ENCODE measurements around the gene RAB25.

RAB25 gene

GRCh38 chr1:156054500-156055280 lies 6.3 kb upstream of the RAB25 start, which contains the start of gene LAMTOR2:
Gene LAMTOR2 (plus strand): TSS chr1:156054782. CDS start chr1:156054890, 108 bp downstream.
- Histone ChIP-seq H3F3A (ENCODE audit: insufficient read depth) (peaks cover 10% of the 10 kb centered on the region), H4K20me1 (ENCODE audit: low read depth, low read length) (no peaks in the 10 kb centered on the region), H3K4me3 (ENCODE audit: insufficient read depth, low read length, poor library complexity, severe bottlenecking) (peak within 1 kb of the TSS; percentile 84), H3K9me3 (ENCODE audit: insufficient read depth, low read length) (no peaks in the 10 kb centered on the region), H3K9me2 (replicated peaks; ENCODE audit: insufficient read depth, low read length) (no peaks in the 10 kb centered on the region), H2AFZ (ENCODE audit: low read depth, low read length, severe bottlenecking) (peak within 1 kb of the TSS; percentile 81), H3K79me2 (ENCODE audit: insufficient read depth, low read length) (peaks cover 13% of the 10 kb centered on the region), H3K27me3 (ENCODE audit: low read length) (no peaks in the 10 kb centered on the region), H3K36me3 (ENCODE audit: low read length) (no peaks in the 10 kb centered on the region), H3K9ac (ENCODE audit: low read length) (peak within 1 kb of the TSS; percentile 91), H3K4me2 (ENCODE audit: low read depth, low read length, poor library complexity, severe bottlenecking) (peak within 1 kb of the TSS; percentile 98), H3K27ac (ENCODE audit: low read depth, low read length) (peak within 1 kb of the TSS; percentile 88)
- TF ChIP-seq EZH2phosphoT487 (conservative IDR thresholded peaks at IDR 0.05; ENCODE audit: low read length) (no peak), CTCF (IDR thresholded peaks at IDR 0.05; ENCODE audit: insufficient read depth, low read length, poor library complexity, severe bottlenecking) (no peak)

DNA sequence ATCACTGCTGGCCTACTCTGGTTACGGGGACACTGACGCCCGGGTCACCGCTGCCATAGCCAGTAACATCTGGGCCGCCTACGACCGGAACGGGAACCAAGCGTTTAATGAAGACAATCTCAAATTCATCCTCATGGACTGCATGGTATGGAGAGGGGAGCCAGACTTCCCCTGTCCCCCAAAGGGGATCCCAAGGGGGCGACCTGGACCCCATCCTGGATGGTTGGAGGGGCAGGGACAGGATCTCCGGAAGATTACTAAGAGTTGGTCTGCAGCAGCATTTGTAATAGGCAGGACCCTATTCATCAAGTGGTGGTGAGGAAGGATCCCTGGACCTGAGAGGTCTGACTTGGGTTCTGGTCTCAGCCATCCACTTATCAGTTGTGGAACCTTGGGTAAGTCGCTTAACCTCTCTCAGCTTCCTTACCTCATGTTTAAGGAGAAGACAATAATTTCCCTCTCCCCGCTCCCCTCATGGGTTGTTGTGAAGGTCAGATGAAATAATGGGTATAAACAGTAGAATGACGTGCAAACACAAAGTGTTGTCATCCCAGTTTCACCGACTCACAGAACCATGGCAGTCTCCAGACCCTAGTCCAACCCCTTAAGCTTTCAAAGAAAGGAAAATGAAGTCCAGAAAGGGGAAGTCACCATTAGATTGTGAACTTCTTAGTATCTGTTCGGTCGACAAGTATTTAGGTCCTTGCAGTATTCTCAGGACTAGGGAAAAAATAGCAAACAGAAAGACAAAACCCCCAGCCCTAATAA lies 5.5 kb upstream of the RAB25 start:
- Histone ChIP-seq H3K9me3 (ENCODE audit: insufficient read depth, low read length) (no peaks in the 10 kb centered on the region), H3K27ac (ENCODE audit: low read depth, low read length) (no peak overlapping the region), H3K4me2 (ENCODE audit: low read depth, low read length, poor library complexity, severe bottlenecking) (peak overlapping the region; percentile 98), H3K4me3 (ENCODE audit: insufficient read depth, low read length, poor library complexity, severe bottlenecking) (peak overlapping the region; percentile 84), H3K9me2 (replicated peaks; ENCODE audit: insufficient read depth, low read length) (no peaks in the 10 kb centered on the region), H3K9ac (ENCODE audit: low read length) (peak overlapping the region; percentile 91), H2AFZ (ENCODE audit: low read depth, low read length, severe bottlenecking) (peak overlapping the region; percentile 81), H3K27me3 (ENCODE audit: low read length) (no peaks in the 10 kb centered on the region), H3K36me3 (ENCODE audit: low read length) (no peaks in the 10 kb centered on the region), H4K20me1 (ENCODE audit: low read depth, low read length) (no peaks in the 10 kb centered on the region), H3F3A (ENCODE audit: insufficient read depth) (peaks cover 10% of the 10 kb centered on the region), H3K79me2 (ENCODE audit: insufficient read depth, low read length) (peaks cover 13% of the 10 kb centered on the region)
- TF ChIP-seq EZH2phosphoT487 (conservative IDR thresholded peaks at IDR 0.05; ENCODE audit: low read length) (no peak), CTCF (IDR thresholded peaks at IDR 0.05; ENCODE audit: insufficient read depth, low read length, poor library complexity, severe bottlenecking) (no peak)

DNA sequence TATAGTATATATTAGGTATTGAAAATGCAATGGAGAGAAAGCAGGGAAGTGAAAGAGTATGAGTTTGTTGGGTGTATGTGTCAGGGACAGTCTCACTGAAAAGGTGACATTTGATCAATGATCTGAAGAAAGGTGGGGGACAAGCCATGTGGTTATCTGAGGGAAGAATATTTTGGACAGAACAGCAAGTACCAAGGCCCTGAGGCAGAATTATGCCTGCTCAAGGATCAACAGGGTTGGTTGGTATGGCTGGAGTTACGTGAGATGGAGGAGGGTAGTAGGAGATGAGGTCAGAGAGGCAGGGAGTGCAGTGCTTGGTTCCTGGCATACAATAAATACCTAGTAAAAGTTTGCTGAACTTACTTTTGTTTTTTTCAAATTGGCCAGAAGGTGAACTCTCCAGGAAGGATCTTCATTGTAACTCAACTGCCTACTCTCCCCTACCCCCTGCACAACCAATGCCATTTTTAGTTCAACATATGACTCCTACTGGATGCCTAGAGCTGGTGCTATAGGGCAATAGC lies 4.6 kb upstream of the RAB25 start:
- no peaks in the 10 kb centered on the region for H4K20me1 ChIP-seq (ENCODE audit: low read depth, low read length)
- no peaks in the 10 kb centered on the region for H3K36me3 ChIP-seq (ENCODE audit: low read length)
- TF ChIP-seq CTCF (IDR thresholded peaks at IDR 0.05; ENCODE audit: insufficient read depth, low read length, poor library complexity, severe bottlenecking) (no peak), EZH2phosphoT487 (conservative IDR thresholded peaks at IDR 0.05; ENCODE audit: low read length) (no peak)
- peaks cover 13% of the 10 kb centered on the region for H3K79me2 ChIP-seq (ENCODE audit: insufficient read depth, low read length)
- no peak overlapping the region for H3K27ac ChIP-seq (ENCODE audit: low read depth, low read length)
- no peak overlapping the region for H3K4me2 ChIP-seq (ENCODE audit: low read depth, low read length, poor library complexity, severe bottlenecking)
- no peak overlapping the region for H2AFZ ChIP-seq (ENCODE audit: low read depth, low read length, severe bottlenecking)
- no peaks in the 10 kb centered on the region for H3K9me3 ChIP-seq (ENCODE audit: insufficient read depth, low read length)
- peaks cover 10% of the 10 kb centered on the region for H3F3A ChIP-seq (ENCODE audit: insufficient read depth)
- no peaks in the 10 kb centered on the region for H3K9me2 ChIP-seq (replicated peaks; ENCODE audit: insufficient read depth, low read length)
- no peak overlapping the region for H3K9ac ChIP-seq (ENCODE audit: low read length)
- no peaks in the 10 kb centered on the region for H3K27me3 ChIP-seq (ENCODE audit: low read length)
- no peak overlapping the region for H3K4me3 ChIP-seq (ENCODE audit: insufficient read depth, low read length, poor library complexity, severe bottlenecking)
